ENCODE measurements around the gene IL36RN. TPM values are rescaled to one million over a fixed set of nuclear protein-coding genes. Genes with fewer than 3 reads are reported as not detected.

The IL36RN gene
- total and polyA plus RNA-seq, 2 of the 13 experiments (the other 11 are each of a cell fraction or from before 2014, with no cell fraction given), result not detected

DNA sequence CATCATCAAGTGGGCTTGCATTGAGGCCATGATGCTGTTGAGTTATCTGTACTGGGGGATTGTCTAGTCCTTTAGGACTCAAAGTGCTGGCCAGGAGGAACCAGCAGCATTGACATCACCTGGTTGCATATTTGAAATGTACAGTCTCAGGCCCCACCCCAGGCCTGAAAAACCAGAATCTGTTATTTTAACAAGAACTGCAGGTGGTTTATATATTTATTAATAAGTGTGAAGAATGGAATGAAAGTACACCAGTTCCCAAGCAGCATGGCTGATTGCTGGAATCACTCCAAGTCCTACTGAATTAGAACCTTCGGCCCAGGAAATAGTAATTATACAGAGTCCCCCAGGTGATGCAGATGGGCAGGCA lies 11.6 kb downstream of the IL36RN start:
- Histone ChIP-seq H3K4me3 (replicated peaks in 1 of 3; ENCODE audit: insufficient read depth in 1 of 3, low read depth in 2 of 3, low read length in 3 of 3) (no peak overlapping the region), H2AFZ (ENCODE audit: low read length) (no peak overlapping the region), H3K4me2 (ENCODE audit: low read depth, low read length) (no peak overlapping the region), H3K27ac (ENCODE audit: extremely low read length, insufficient read depth, low read length) (no peak overlapping the region), H3K4me1 (ENCODE audit: insufficient read depth, low read length) (no peaks in the 10 kb centered on the region), H3K9me3 (ENCODE audit: low read length) (no peaks in the 10 kb centered on the region), H3K79me2 (ENCODE audit: insufficient read depth, low read length) (no peaks in the 10 kb centered on the region), H3K27me3 (ENCODE audit: control insufficient read depth in 1 of 2, insufficient read depth in 2 of 2, low read length in 2 of 2) (peaks cover 2 to 17% of the 10 kb centered on the region in 2 experiments; a peak in 3 of 5 replicates), H3K36me3 (replicated peaks in 1 of 2; ENCODE audit: control insufficient read depth in 1 of 2, insufficient read depth in 2 of 2, low read length in 2 of 2) (no peaks in the 10 kb centered on the region), H3K9ac (ENCODE audit: insufficient read depth, low read depth, low read length) (no peak overlapping the region), H4K20me1 (ENCODE audit: insufficient read depth, low read length) (no peaks in the 10 kb centered on the region)
- POLR2A ChIA-PET, result no interaction called here
- DNase-seq (ENCODE audit: low spot score) (no peak), FAIRE-seq (no peak), ATAC-seq (no peak)
- no TSS peak for BruUV-seq (replicated peaks)
- CTCF ChIA-PET (ENCODE audit: low intra/inter-chr PET ratio, low total read pairs), result no interaction called here
- intact Hi-C loops (cut with micrococcal nuclease; ENCODE audit: unreplicated experiment), result no loop called here
- in situ Hi-C loops (cut with HindIII; ENCODE audit: extremely low pct_ligation_motif_present, low pct_unique_long_range_greater_than_20kb), result no loop called here
- TF ChIP-seq KAT2B (IDR thresholded peaks at IDR 0.05; ENCODE audit: borderline replicate concordance, low read depth, low read length) (no peak), KLF11 (CRISPR knock-in tag; IDR thresholded peaks at IDR 0.05) (no peak), GZF1 (CRISPR knock-in tag; IDR thresholded peaks at IDR 0.05) (no peak), ZNF441 (CRISPR knock-in tag; IDR thresholded peaks at IDR 0.05; ENCODE audit: borderline replicate concordance) (no peak)
- TF ChIP-seq, protein P1, sequence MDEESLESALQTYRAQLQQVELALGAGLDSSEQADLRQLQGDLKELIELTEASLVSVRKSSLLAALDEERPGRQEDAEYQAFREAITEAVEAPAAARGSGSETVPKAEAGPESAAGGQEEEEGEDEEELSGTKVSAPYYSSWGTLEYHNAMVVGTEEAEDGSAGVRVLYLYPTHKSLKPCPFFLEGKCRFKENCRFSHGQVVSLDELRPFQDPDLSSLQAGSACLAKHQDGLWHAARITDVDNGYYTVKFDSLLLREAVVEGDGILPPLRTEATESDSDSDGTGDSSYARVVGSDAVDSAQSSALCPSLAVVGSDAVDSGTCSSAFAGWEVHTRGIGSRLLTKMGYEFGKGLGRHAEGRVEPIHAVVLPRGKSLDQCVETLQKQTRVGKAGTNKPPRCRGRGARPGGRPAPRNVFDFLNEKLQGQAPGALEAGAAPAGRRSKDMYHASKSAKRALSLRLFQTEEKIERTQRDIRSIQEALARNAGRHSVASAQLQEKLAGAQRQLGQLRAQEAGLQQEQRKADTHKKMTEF (CRISPR knock-in tag; IDR thresholded peaks at IDR 0.05), result no peak
- WGBS (ENCODE audit: low lambda C conversion rate), result 75% methylated on average over 1 of the region's 1 CpG

DNA sequence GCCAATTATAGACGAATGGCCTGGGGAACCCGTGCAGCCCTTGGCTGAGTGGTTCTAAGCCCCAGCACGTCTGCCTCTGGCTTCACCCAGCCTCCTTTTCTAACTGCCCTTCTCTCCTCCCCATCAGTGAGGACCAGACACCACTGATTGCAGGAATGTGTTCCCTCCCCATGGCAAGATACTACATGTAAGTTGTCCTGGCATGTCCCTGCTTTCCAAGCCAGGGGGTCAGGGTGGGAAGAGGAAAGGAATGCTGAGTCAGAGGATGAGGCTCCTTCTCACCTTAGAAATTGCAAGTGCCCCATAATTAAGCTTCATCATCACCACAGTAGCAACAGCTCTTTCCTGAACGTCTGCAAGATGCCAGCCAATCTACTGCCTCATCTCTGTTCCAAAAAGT lies 13.6 kb downstream of the IL36RN start:
- Histone ChIP-seq H2AFZ (ENCODE audit: low read length) (no peak overlapping the region), H3K27ac (ENCODE audit: extremely low read length, insufficient read depth, low read length) (no peak overlapping the region), H3K36me3 (replicated peaks in 1 of 2; ENCODE audit: control insufficient read depth in 1 of 2, insufficient read depth in 2 of 2, low read length in 2 of 2) (no peaks in the 10 kb centered on the region), H3K27me3 (ENCODE audit: control insufficient read depth in 1 of 2, insufficient read depth in 2 of 2, low read length in 2 of 2) (peaks cover 2 to 17% of the 10 kb centered on the region in 2 experiments; a peak in 3 of 5 replicates), H3K9me3 (ENCODE audit: low read length) (no peaks in the 10 kb centered on the region), H3K79me2 (ENCODE audit: insufficient read depth, low read length) (no peaks in the 10 kb centered on the region), H3K4me3 (replicated peaks in 1 of 3; ENCODE audit: insufficient read depth in 1 of 3, low read depth in 2 of 3, low read length in 3 of 3) (no peak overlapping the region), H3K4me2 (ENCODE audit: low read depth, low read length) (no peak overlapping the region), H3K9ac (ENCODE audit: insufficient read depth, low read depth, low read length) (no peak overlapping the region), H4K20me1 (ENCODE audit: insufficient read depth, low read length) (no peaks in the 10 kb centered on the region), H3K4me1 (ENCODE audit: insufficient read depth, low read length) (no peaks in the 10 kb centered on the region)
- intact Hi-C loops (cut with micrococcal nuclease; ENCODE audit: unreplicated experiment) (no loop called here), in situ Hi-C loops (cut with HindIII; ENCODE audit: extremely low pct_ligation_motif_present, low pct_unique_long_range_greater_than_20kb) (no loop called here)
- DNase-seq (ENCODE audit: low spot score), result no peak
- CTCF ChIA-PET (ENCODE audit: low intra/inter-chr PET ratio, low total read pairs), result no interaction called here
- FAIRE-seq, result no peak
- ATAC-seq, result no peak
- BruUV-seq (replicated peaks), result no TSS peak
- WGBS (ENCODE audit: low lambda C conversion rate), result 0% methylated on average over 4 of the region's 4 CpGs
- POLR2A ChIA-PET, result no interaction called here
- TF ChIP-seq FOXA1 (IDR thresholded peaks at IDR 0.05) (no peak), FOXA1 (CRISPR knock-in tag; IDR thresholded peaks at IDR 0.05) (no peak), HMG20B (CRISPR knock-in tag; conservative IDR thresholded peaks at IDR 0.05) (no peak), MXD4 (CRISPR knock-in tag; IDR thresholded peaks at IDR 0.05) (no peak), FOXM1 (CRISPR knock-in tag; IDR thresholded peaks at IDR 0.05) (no peak), BRCA1 (CRISPR knock-in tag; IDR thresholded peaks at IDR 0.05) (no peak), MAFF (IDR thresholded peaks at IDR 0.05; ENCODE audit: low read depth, low read length) (peak; percentile 37; the same call in 1 of the 2 replicates), ZBTB21 (CRISPR knock-in tag; IDR thresholded peaks at IDR 0.05) (no peak), MAFK (conservative IDR thresholded peaks at IDR 0.05 in 1 of 2, IDR thresholded peaks at IDR 0.05 in 1 of 2; ENCODE audit: low read length in 2 of 2) (peak; percentile 19 to 62; a peak in 3 of 4 replicates)
- TF ChIP-seq, protein P2, sequence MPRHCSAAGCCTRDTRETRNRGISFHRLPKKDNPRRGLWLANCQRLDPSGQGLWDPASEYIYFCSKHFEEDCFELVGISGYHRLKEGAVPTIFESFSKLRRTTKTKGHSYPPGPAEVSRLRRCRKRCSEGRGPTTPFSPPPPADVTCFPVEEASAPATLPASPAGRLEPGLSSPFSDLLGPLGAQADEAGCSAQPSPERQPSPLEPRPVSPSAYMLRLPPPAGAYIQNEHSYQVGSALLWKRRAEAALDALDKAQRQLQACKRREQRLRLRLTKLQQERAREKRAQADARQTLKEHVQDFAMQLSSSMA (CRISPR knock-in tag; IDR thresholded peaks at IDR 0.05), result no peak
- TF ChIP-seq, protein P3, sequence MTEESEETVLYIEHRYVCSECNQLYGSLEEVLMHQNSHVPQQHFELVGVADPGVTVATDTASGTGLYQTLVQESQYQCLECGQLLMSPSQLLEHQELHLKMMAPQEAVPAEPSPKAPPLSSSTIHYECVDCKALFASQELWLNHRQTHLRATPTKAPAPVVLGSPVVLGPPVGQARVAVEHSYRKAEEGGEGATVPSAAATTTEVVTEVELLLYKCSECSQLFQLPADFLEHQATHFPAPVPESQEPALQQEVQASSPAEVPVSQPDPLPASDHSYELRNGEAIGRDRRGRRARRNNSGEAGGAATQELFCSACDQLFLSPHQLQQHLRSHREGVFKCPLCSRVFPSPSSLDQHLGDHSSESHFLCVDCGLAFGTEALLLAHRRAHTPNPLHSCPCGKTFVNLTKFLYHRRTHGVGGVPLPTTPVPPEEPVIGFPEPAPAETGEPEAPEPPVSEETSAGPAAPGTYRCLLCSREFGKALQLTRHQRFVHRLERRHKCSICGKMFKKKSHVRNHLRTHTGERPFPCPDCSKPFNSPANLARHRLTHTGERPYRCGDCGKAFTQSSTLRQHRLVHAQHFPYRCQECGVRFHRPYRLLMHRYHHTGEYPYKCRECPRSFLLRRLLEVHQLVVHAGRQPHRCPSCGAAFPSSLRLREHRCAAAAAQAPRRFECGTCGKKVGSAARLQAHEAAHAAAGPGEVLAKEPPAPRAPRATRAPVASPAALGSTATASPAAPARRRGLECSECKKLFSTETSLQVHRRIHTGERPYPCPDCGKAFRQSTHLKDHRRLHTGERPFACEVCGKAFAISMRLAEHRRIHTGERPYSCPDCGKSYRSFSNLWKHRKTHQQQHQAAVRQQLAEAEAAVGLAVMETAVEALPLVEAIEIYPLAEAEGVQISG (CRISPR knock-in tag; IDR thresholded peaks at IDR 0.05), result no peak

Data from HepG2 (cell line).